Thoracic aorta (tissue), 2 donors: ENCODE measurements around the gene SETD1A. TPM values are rescaled to one million over a fixed set of nuclear protein-coding genes. Genes with fewer than 3 reads are reported as not detected.

Source experiments
- ATAC-seq: fragments of 150-250 bp; one replicate; pipeline ENCODE4 v1.8.0; 2017; ENCODE audit warnings: low read depth; ENCODE audit not compliant: insufficient number of reproducible peaks, low FRiP score
- DNase-seq: peaks from one replicate; pipeline ENCODE4 v3.0.0-alpha.2; 2020; ENCODE audit warnings: low spot score
- H3K27ac ChIP-seq, 2 donors: fragments of 200-600 bp; sonication (generic); 1 replicate in 1 of 2; 2 replicates in 1 of 2; pipeline ENCODE4 v1.5.1; 2016; ENCODE audit warnings: mild to moderate bottlenecking in 2 of 2, moderate library complexity in 2 of 2
- H3K27me3 ChIP-seq: fragments of 200-600 bp; sonication (generic); replicated peaks from 2 replicates; pipeline ENCODE4 v1.6.0; 2016; ENCODE audit warnings: mild to moderate bottlenecking; ENCODE audit not compliant: insufficient read depth
- H3K36me3 ChIP-seq: fragments of 200-600 bp; sonication (generic); one replicate; pipeline ENCODE4 v1.5.1; 2016
- H3K4me1 ChIP-seq, 2 donors: fragments of 200-600 bp; sonication (generic); 1 replicate in 1 of 2; 2 replicates in 1 of 2; pipeline versions ENCODE4 v1.5.1 to v1.6.0; 2016; ENCODE audit warnings: low read depth in 2 of 2, mild to moderate bottlenecking in 1 of 2; ENCODE audit not compliant: control insufficient read depth in 1 of 2
- H3K4me3 ChIP-seq: fragments of 200-600 bp; sonication (generic); 2 replicates; pipeline ENCODE4 v1.5.1; 2016; ENCODE audit warnings: mild to moderate bottlenecking
- H3K9me3 ChIP-seq: fragments of 200-600 bp; sonication (generic); 2 replicates; pipeline ENCODE4 v1.5.1; 2016
- CTCF ChIP-seq: fragments of 200-600 bp; sonication (generic); IDR thresholded peaks from one replicate; pipeline ENCODE4 v1.5.1; 2019; ENCODE audit warnings: antibody characterized with exemption
- total RNA-seq, 2 donors: library from RNA; depleted of rRNA; stranded (reverse); fragments of >200 nt; gene quantifications; one replicate each; pipeline versions ENCODE4 v1.1.0 to v1.2.3, GENCODE V29; 2016

Gene SETD1A
- total RNA-seq, result 10 to 100 TPM in 1 of 2 donors, 1 to 10 TPM in 1; 7.4 to 14.6 TPM

DNA sequence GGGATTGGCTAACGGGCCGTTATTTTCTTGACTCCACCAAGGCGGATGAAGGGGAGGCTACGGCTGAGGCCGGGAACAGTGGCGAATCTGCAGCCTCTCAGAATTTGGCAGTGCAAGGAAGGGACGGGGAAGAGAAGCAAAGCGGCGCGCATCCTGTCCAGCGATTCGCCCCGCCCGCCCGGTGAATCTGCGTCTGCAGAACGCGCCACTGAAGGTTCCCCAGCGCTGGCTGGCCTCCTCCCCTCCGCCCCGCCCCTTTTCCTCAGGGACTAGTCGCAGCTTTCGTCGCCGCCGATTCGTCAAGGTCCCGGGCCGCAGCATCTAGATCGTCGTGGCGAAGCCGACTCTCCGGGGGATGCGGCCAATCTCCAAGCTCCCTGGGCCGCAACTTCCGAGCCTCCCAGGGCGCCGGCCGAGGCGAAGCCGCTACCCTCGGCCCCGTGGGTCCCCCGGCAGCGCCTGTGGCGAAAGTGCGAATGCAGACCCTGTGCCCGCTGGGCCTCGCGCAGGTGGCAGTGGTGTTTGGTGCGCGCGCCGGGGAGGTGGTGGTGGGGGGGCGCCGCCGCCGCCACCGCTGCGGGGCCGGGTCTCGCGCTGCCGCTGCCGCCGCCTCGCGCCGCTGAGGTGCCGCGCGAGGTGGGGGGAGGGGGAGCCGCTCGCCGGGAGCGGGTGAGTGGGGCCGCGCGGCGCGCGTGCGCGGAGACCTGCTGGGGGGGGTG lies at the start of gene SETD1A:
TSS of gene SETD1A (plus strand) at position 299 of the 719 bp plus-strand sequence. CDS start 978 bp downstream, outside the sequence.
- Histone ChIP-seq H3K4me1 (peaks cover 4 to 34% of the 10 kb centered on the region in 2 donors), H3K27me3 (no peaks in the 10 kb centered on the region), H3K4me3 (peak within 1 kb of the TSS; percentile 98), H3K36me3 (peaks cover 28% of the 10 kb centered on the region), H3K27ac (peak within 1 kb of the TSS; percentile 99 to 100), H3K9me3 (no peaks in the 10 kb centered on the region)
- peak; percentile 77 for ATAC-seq
- TF ChIP-seq CTCF, result no peak
- DNase-seq, result peak; percentile 93

DNA sequence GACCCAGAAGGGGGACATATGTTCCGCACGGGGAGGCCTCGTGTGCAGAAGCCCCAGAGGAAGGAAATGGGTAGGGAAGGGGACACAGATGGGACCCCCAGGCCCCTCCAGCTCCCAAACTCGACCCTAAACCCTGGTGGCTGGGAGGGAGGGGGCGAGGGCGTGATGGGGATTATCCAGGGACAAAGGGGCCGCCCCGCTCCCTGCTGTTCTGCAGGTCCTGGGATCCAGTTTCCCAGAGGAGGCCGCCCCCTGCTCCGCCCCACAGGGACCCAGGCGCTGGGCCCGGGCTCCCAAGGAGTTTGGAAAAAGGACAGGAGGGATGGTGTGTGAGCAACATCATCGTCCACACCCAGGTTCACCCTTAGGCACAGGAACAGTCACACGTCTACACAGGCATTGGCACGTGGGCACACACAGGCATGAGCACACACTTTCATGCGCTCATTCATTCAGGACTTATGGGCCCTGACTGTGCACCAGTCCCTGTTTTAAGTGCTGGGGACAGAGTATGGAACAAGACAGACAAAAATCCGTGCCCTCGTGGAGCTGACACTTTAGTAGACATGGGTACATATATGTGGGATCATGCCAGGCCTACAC lies 47.0 kb upstream of the SETD1A start:
- no peaks in the 10 kb centered on the region for H3K9me3 ChIP-seq
- H3K4me1 ChIP-seq, result no peaks in the 10 kb centered on the region
- ATAC-seq, result no peak
- no peak overlapping the region for H3K4me3 ChIP-seq
- no peak for DNase-seq
- H3K27me3 ChIP-seq, result no peaks in the 10 kb centered on the region
- no peaks in the 10 kb centered on the region for H3K36me3 ChIP-seq
- no peak for TF ChIP-seq CTCF
- H3K27ac ChIP-seq, result no peak overlapping the region

DNA sequence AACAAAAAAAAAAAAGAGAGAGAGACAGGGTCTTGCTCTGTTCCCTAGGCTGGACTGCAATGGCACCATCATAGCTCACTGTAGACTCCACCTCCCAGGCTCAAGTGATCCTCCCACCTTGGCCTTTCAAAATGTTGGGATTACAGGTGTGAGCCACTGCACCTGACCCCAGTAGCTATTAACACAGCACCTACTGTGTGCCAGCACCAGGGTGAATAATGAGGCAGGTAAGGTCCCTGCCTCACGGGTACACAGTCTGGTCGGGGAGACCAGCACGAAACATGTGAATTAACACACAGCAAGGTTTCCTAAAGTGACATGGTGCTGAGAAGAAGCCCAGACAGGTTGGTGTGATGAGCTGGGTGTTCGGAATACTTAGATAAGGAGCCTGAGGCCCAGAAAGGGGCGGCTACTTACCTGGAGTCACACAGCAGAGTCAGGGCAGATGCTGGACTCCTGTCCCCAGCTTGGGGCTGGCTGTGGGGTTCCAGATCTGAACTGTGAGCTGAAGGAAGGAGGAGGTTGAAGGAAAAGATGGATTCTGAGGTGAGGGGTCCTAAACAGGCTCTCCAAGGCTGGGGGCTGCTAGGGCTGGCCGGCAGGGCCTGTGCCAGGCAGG lies 44.7 kb upstream of the SETD1A start:
- ATAC-seq (no peak), DNase-seq (no peak)
- Histone ChIP-seq H3K27me3 (no peaks in the 10 kb centered on the region), H3K27ac (no peak overlapping the region), H3K4me1 (no peaks in the 10 kb centered on the region), H3K9me3 (no peaks in the 10 kb centered on the region), H3K36me3 (no peaks in the 10 kb centered on the region), H3K4me3 (no peak overlapping the region)
- no peak for TF ChIP-seq CTCF

- TF ChIP-seq CTCF, result no peak
- no peaks in the 10 kb centered on the region for H3K9me3 ChIP-seq
- no peaks in the 10 kb centered on the region for H3K27me3 ChIP-seq
- H3K4me1 ChIP-seq, result no peaks in the 10 kb centered on the region
- no peak for DNase-seq
- no peak overlapping the region for H3K4me3 ChIP-seq
- H3K36me3 ChIP-seq, result no peaks in the 10 kb centered on the region
- no peak overlapping the region for H3K27ac ChIP-seq
- no peak for ATAC-seq
Observed at GRCh38 chr16:30914830-30915229, 42.7 kb upstream of the SETD1A start.

- no peak overlapping the region for H3K4me3 ChIP-seq
- H3K27me3 ChIP-seq, result no peaks in the 10 kb centered on the region
- no peaks in the 10 kb centered on the region for H3K36me3 ChIP-seq
- peaks cover 0 to 6% of the 10 kb centered on the region in 2 donors for H3K4me1 ChIP-seq
- no peak overlapping the region for H3K27ac ChIP-seq
- DNase-seq (no peak), ATAC-seq (no peak)
- H3K9me3 ChIP-seq, result no peaks in the 10 kb centered on the region
- no peak for TF ChIP-seq CTCF
Observed at GRCh38 chr16:30918614-30919013, 38.9 kb upstream of the SETD1A start.
